ENCODE measurements around the gene C6orf120.
"Not testable (repeated sequence)": the region's sequence is repeated elsewhere in the genome, so short reads cannot be mapped to it uniquely, and the experiment has no call there.

The C6orf120 gene

DNA sequence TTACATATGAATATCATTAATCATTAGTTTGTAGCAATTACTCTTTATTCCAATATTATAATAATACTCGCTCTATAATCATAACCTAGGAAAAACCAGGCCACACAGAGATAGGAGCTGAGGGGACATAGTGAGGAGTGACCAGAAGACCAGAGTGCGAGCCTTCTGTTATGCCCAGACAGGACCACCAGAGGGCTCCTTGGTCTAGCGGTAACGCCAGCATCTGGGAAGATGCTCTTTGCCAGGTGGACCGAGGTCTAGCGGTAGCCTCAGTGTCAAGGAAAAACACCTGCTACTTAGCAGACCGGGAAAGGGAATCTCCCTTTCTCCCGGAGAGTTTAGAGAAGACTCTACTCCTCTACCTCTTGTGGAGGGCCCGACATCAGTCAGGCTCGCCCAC is 4.8 kb upstream of the C6orf120 start:
- not testable (repeated sequence) for H3K4me3 ChIP-seq (ENCODE audit: low read depth, low read length)
- peak; percentile 28; the same call in 1 of the 2 replicates for TF ChIP-seq CTCF (IDR thresholded peaks at IDR 0.05; ENCODE audit: borderline replicate concordance, insufficient read depth, low read depth, low read length)

GRCh38 chr6:169700296-169700695 is 1.6 kb upstream of the C6orf120 start:
- TF ChIP-seq CTCF (IDR thresholded peaks at IDR 0.05; ENCODE audit: borderline replicate concordance, insufficient read depth, low read depth, low read length), result no peak
- no peak overlapping the region for H3K4me3 ChIP-seq (ENCODE audit: low read depth, low read length)

- peak overlapping the region; percentile 76 for H3K4me3 ChIP-seq (ENCODE audit: low read depth, low read length)
- no peak for TF ChIP-seq CTCF (IDR thresholded peaks at IDR 0.05; ENCODE audit: borderline replicate concordance, insufficient read depth, low read depth, low read length)
These were observed 494 bp upstream of the C6orf120 start for GRCh38 chr6:169701311-169701953.

- H3K4me3 ChIP-seq (ENCODE audit: low read depth, low read length), result peak overlapping the region; percentile 76
- TF ChIP-seq CTCF (IDR thresholded peaks at IDR 0.05; ENCODE audit: borderline replicate concordance, insufficient read depth, low read depth, low read length), result no peak
These were observed 917 bp downstream of the C6orf120 start for GRCh38 chr6:169702840-169703246.

- no peak for TF ChIP-seq CTCF (IDR thresholded peaks at IDR 0.05; ENCODE audit: borderline replicate concordance, insufficient read depth, low read depth, low read length)
- H3K4me3 ChIP-seq (ENCODE audit: low read depth, low read length), result no peak overlapping the region
These were observed 5.8 kb downstream of the C6orf120 start for GRCh38 chr6:169707772-169708171.

DNA sequence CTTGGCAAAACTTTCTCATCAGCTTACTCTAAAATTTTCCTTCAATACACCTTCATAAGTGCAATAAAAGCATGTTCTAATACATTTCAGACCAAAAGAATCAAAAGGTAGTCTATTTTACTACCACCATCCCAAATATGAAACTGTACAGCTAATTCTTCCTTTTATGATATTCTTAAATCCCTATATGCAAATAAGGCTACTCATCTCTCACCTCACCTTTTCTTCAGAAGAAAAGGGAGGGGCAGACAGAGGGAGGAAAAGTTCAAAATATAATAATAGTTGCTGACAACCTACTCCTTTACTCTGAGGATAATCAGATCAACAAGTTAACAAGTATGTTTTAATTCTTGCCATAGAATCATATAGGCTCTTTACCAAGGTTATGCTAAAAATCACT is 7.4 kb downstream of the C6orf120 start:
- H3K4me3 ChIP-seq (ENCODE audit: low read depth, low read length), result no peak overlapping the region
- no peak for TF ChIP-seq CTCF (IDR thresholded peaks at IDR 0.05; ENCODE audit: borderline replicate concordance, insufficient read depth, low read depth, low read length)

- TF ChIP-seq CTCF (IDR thresholded peaks at IDR 0.05; ENCODE audit: borderline replicate concordance, insufficient read depth, low read depth, low read length), result no peak
- no peak overlapping the region for H3K4me3 ChIP-seq (ENCODE audit: low read depth, low read length)
These were observed 8.1 kb downstream of the C6orf120 start for GRCh38 chr6:169710009-169710408.

All from GM12875 (cell line).